ENCODE results near the gene OVCA2. TPM values are rescaled to one million over a fixed set of nuclear protein-coding genes. Genes with fewer than 3 reads are reported as not detected.
A peak's percentile ranks its signal among the peaks of the same experiment; 100 is the strongest.

OVCA2 gene
- total RNA-seq, 1 donor from 2014 or later: 69.0 TPM

GRCh38 chr17:2067048-2067561 is 25.3 kb downstream of the OVCA2 start:
- DNase-seq (ENCODE audit: low read depth) (no peak), FAIRE-seq (no peak)
- Histone ChIP-seq H3K4me3 (ENCODE audit: low read depth, low read length) (no peak overlapping the region), H3K27me3 (ENCODE audit: control insufficient read depth, insufficient read depth, low read length) (no peaks in the 10 kb centered on the region), H3K36me3 (ENCODE audit: control insufficient read depth, insufficient read depth, low read length) (peaks cover 21% of the 10 kb centered on the region)
- no peak for TF ChIP-seq CTCF (IDR thresholded peaks at IDR 0.05; ENCODE audit: insufficient read depth, low read length, severe bottlenecking)

GRCh38 chr17:2067608-2068024 is 25.8 kb downstream of the OVCA2 start:
- no peak for TF ChIP-seq CTCF (IDR thresholded peaks at IDR 0.05; ENCODE audit: insufficient read depth, low read length, severe bottlenecking)
- FAIRE-seq (peak; percentile 43), DNase-seq (ENCODE audit: low read depth) (no peak)
- peaks cover 22% of the 10 kb centered on the region for H3K36me3 ChIP-seq (ENCODE audit: control insufficient read depth, insufficient read depth, low read length)
- no peak overlapping the region for H3K4me3 ChIP-seq (ENCODE audit: low read depth, low read length)
- no peaks in the 10 kb centered on the region for H3K27me3 ChIP-seq (ENCODE audit: control insufficient read depth, insufficient read depth, low read length)

GRCh38 chr17:2068031-2068518 is 26.3 kb downstream of the OVCA2 start:
- no peak for TF ChIP-seq CTCF (IDR thresholded peaks at IDR 0.05; ENCODE audit: insufficient read depth, low read length, severe bottlenecking)
- peaks cover 18% of the 10 kb centered on the region for H3K36me3 ChIP-seq (ENCODE audit: control insufficient read depth, insufficient read depth, low read length)
- FAIRE-seq (peak; percentile 32), DNase-seq (ENCODE audit: low read depth) (no peak)
- H3K27me3 ChIP-seq (ENCODE audit: control insufficient read depth, insufficient read depth, low read length): no peaks in the 10 kb centered on the region
- no peak overlapping the region for H3K4me3 ChIP-seq (ENCODE audit: low read depth, low read length)

GRCh38 chr17:2068519-2069051 is 26.8 kb downstream of the OVCA2 start:
- Histone ChIP-seq H3K27me3 (ENCODE audit: control insufficient read depth, insufficient read depth, low read length) (no peaks in the 10 kb centered on the region), H3K4me3 (ENCODE audit: low read depth, low read length) (no peak overlapping the region), H3K36me3 (ENCODE audit: control insufficient read depth, insufficient read depth, low read length) (peaks cover 18% of the 10 kb centered on the region)
- FAIRE-seq: no peak
- no peak for TF ChIP-seq CTCF (IDR thresholded peaks at IDR 0.05; ENCODE audit: insufficient read depth, low read length, severe bottlenecking)
- DNase-seq (ENCODE audit: low read depth): peak; percentile 61

- no peak for TF ChIP-seq CTCF (IDR thresholded peaks at IDR 0.05; ENCODE audit: insufficient read depth, low read length, severe bottlenecking)
- H3K36me3 ChIP-seq (ENCODE audit: control insufficient read depth, insufficient read depth, low read length): peaks cover 8% of the 10 kb centered on the region
- H3K4me3 ChIP-seq (ENCODE audit: low read depth, low read length): no peak overlapping the region
- DNase-seq (ENCODE audit: low read depth) (no peak), FAIRE-seq (no peak)
- H3K27me3 ChIP-seq (ENCODE audit: control insufficient read depth, insufficient read depth, low read length): no peaks in the 10 kb centered on the region
Measured at GRCh38 chr17:2070241-2071023, 28.6 kb downstream of the OVCA2 start.

All from bronchial epithelial cell (primary cell).